ENCODE data around the gene DGKD.

The DGKD gene

GRCh38 chr2:233375490-233376314, 21.4 kb downstream of the DGKD start:
- Histone ChIP-seq H3K36me3 (ENCODE audit: insufficient read depth, low read length) (peaks cover 12% of the 10 kb centered on the region), H4K20me1 (ENCODE audit: insufficient read depth, low read length) (peaks cover 13% of the 10 kb centered on the region), H3K9ac (ENCODE audit: low read depth, low read length) (no peak overlapping the region), H3K27me3 (ENCODE audit: insufficient read depth, low read length, poor library complexity) (no peaks in the 10 kb centered on the region), H3K9me3 (ENCODE audit: insufficient read depth, low read length, severe bottlenecking) (no peaks in the 10 kb centered on the region), H3K4me2 (ENCODE audit: insufficient read depth, low read length) (no peak overlapping the region), H3K79me2 (ENCODE audit: insufficient read depth, low read length) (peaks cover 17% of the 10 kb centered on the region), H3K4me1 (ENCODE audit: insufficient read depth, low read length) (no peaks in the 10 kb centered on the region), H3K4me3 (ENCODE audit: low read depth in 1 of 2, low read length in 2 of 2) (no peak overlapping the region), H3K27ac (ENCODE audit: low read length) (no peak overlapping the region), H2AFZ (ENCODE audit: low read depth, low read length) (no peak overlapping the region)
- DNase-seq, result no peak
- TF ChIP-seq CTCF (IDR thresholded peaks at IDR 0.05; ENCODE audit: borderline replicate concordance, extremely low read depth, low read length, poor library complexity, severe bottlenecking) (no peak), EZH2 (IDR thresholded peaks at IDR 0.05; ENCODE audit: borderline replicate concordance, low read depth, low read length, severe bottlenecking) (no peak)
- ATAC-seq (ENCODE audit: insufficient read depth, low read depth), result no peak

GRCh38 chr2:233379034-233379433, 24.7 kb downstream of the DGKD start:
- Histone ChIP-seq H3K4me1 (ENCODE audit: insufficient read depth, low read length) (no peaks in the 10 kb centered on the region), H3K4me2 (ENCODE audit: insufficient read depth, low read length) (no peak overlapping the region), H3K36me3 (ENCODE audit: insufficient read depth, low read length) (peaks cover 8% of the 10 kb centered on the region; the same call in 1 of the 2 replicates), H3K27ac (ENCODE audit: low read length) (no peak overlapping the region), H3K79me2 (ENCODE audit: insufficient read depth, low read length) (peaks cover 20% of the 10 kb centered on the region), H2AFZ (ENCODE audit: low read depth, low read length) (no peak overlapping the region), H3K9me3 (ENCODE audit: insufficient read depth, low read length, severe bottlenecking) (no peaks in the 10 kb centered on the region), H4K20me1 (ENCODE audit: insufficient read depth, low read length) (peaks cover 22% of the 10 kb centered on the region), H3K9ac (ENCODE audit: low read depth, low read length) (no peak overlapping the region), H3K4me3 (ENCODE audit: low read depth in 1 of 2, low read length in 2 of 2) (no peak overlapping the region), H3K27me3 (ENCODE audit: insufficient read depth, low read length, poor library complexity) (no peaks in the 10 kb centered on the region)
- ATAC-seq (ENCODE audit: insufficient read depth, low read depth) (no peak), DNase-seq (no peak)
- TF ChIP-seq EZH2 (IDR thresholded peaks at IDR 0.05; ENCODE audit: borderline replicate concordance, low read depth, low read length, severe bottlenecking), result no peak

- no peak overlapping the region for H2AFZ ChIP-seq (ENCODE audit: low read depth, low read length)
- peaks cover 22% of the 10 kb centered on the region for H4K20me1 ChIP-seq (ENCODE audit: insufficient read depth, low read length)
- TF ChIP-seq EZH2 (IDR thresholded peaks at IDR 0.05; ENCODE audit: borderline replicate concordance, low read depth, low read length, severe bottlenecking), result no peak
- no peak for TF ChIP-seq CTCF (IDR thresholded peaks at IDR 0.05; ENCODE audit: borderline replicate concordance, extremely low read depth, low read length, poor library complexity, severe bottlenecking)
- peaks cover 24% of the 10 kb centered on the region for H3K79me2 ChIP-seq (ENCODE audit: insufficient read depth, low read length)
- no peaks in the 10 kb centered on the region for H3K4me1 ChIP-seq (ENCODE audit: insufficient read depth, low read length)
- H3K36me3 ChIP-seq (ENCODE audit: insufficient read depth, low read length), result 0 out of 2 replicates have a peak, but pooled peaks cover 5% of the 10 kb centered on the region
- H3K27me3 ChIP-seq (ENCODE audit: insufficient read depth, low read length, poor library complexity), result no peaks in the 10 kb centered on the region
- DNase-seq, result no peak
- H3K27ac ChIP-seq (ENCODE audit: low read length), result no peak overlapping the region
- ATAC-seq (ENCODE audit: insufficient read depth, low read depth), result no peak
- H3K4me3 ChIP-seq (ENCODE audit: low read depth in 1 of 2, low read length in 2 of 2), result no peak overlapping the region
- no peaks in the 10 kb centered on the region for H3K9me3 ChIP-seq (ENCODE audit: insufficient read depth, low read length, severe bottlenecking)
- H3K9ac ChIP-seq (ENCODE audit: low read depth, low read length), result no peak overlapping the region
- H3K4me2 ChIP-seq (ENCODE audit: insufficient read depth, low read length), result no peak overlapping the region
Measured at GRCh38 chr2:233379441-233379840, 25.1 kb downstream of the DGKD start.

GRCh38 chr2:233380132-233380895, 26.0 kb downstream of the DGKD start:
- Histone ChIP-seq H3K9me3 (ENCODE audit: insufficient read depth, low read length, severe bottlenecking) (no peaks in the 10 kb centered on the region), H3K4me3 (ENCODE audit: low read depth in 1 of 2, low read length in 2 of 2) (no peak overlapping the region), H3K27me3 (ENCODE audit: insufficient read depth, low read length, poor library complexity) (no peaks in the 10 kb centered on the region), H3K27ac (ENCODE audit: low read length) (no peak overlapping the region), H2AFZ (ENCODE audit: low read depth, low read length) (no peak overlapping the region), H3K36me3 (ENCODE audit: insufficient read depth, low read length) (0 out of 2 replicates have a peak, but pooled peaks cover 5% of the 10 kb centered on the region), H3K4me1 (ENCODE audit: insufficient read depth, low read length) (no peaks in the 10 kb centered on the region), H4K20me1 (ENCODE audit: insufficient read depth, low read length) (peaks cover 29% of the 10 kb centered on the region), H3K79me2 (ENCODE audit: insufficient read depth, low read length) (peaks cover 29% of the 10 kb centered on the region), H3K9ac (ENCODE audit: low read depth, low read length) (no peak overlapping the region), H3K4me2 (ENCODE audit: insufficient read depth, low read length) (no peak overlapping the region)
- TF ChIP-seq CTCF (IDR thresholded peaks at IDR 0.05; ENCODE audit: borderline replicate concordance, extremely low read depth, low read length, poor library complexity, severe bottlenecking) (no peak), EZH2 (IDR thresholded peaks at IDR 0.05; ENCODE audit: borderline replicate concordance, low read depth, low read length, severe bottlenecking) (no peak)
- ATAC-seq (ENCODE audit: insufficient read depth, low read depth) (no peak), DNase-seq (no peak)
